Progenitor cell of endocrine pancreas (in vitro differentiated cells): ENCODE measurements around the gene SPOCD1. TPM values are rescaled to one million over a fixed set of nuclear protein-coding genes. Genes with fewer than 3 reads are reported as not detected.
"Not testable (repeated sequence)": the region's sequence is repeated elsewhere in the genome, so short reads cannot be mapped to it uniquely, and the experiment has no call there.

Experiments used
- DNase-seq: peaks from one replicate; pipeline ENCODE4 v3.0.0; 2021; ENCODE audit warnings: low spot score; ENCODE audit not compliant: unreplicated experiment
- H3K27ac Mint-ChIP-seq: 2 replicates; pipeline ENCODE4 v1.8.0; 2021; ENCODE audit warnings: mild to moderate bottlenecking, moderate library complexity, mixed read lengths
- H3K27me3 Mint-ChIP-seq: 2 replicates; pipeline ENCODE4 v1.8.0; 2021; ENCODE audit warnings: mixed read lengths
- H3K36me3 Mint-ChIP-seq: 2 replicates; pipeline ENCODE4 v1.8.0; 2022; ENCODE audit warnings: mixed read lengths; ENCODE audit not compliant: insufficient read depth
- H3K4me1 Mint-ChIP-seq: 2 replicates; pipeline ENCODE4 v1.8.0; 2021; ENCODE audit warnings: low read depth, mixed read lengths
- H3K4me3 Mint-ChIP-seq: 2 replicates; pipeline ENCODE4 v1.8.0; 2021; ENCODE audit warnings: low read depth, mild to moderate bottlenecking, moderate library complexity, mixed read lengths
- H3K9me3 Mint-ChIP-seq: 2 replicates; pipeline ENCODE4 v1.8.0; 2021; ENCODE audit warnings: low read depth, mixed read lengths
- CTCF ChIP-seq: fragments of 200-600 bp; sonication (generic); IDR thresholded peaks from one replicate; pipeline ENCODE4 v1.5.0; 2021; ENCODE audit warnings: antibody characterized with exemption, mild to moderate bottlenecking; ENCODE audit not compliant: unreplicated experiment
- total RNA-seq: library from RNA; stranded (reverse); gene quantifications from 2 replicates; pipeline ENCODE4 v1.2.1, GENCODE V29; 2021

SPOCD1 gene
- total RNA-seq, 1 donor from 2014 or later, result 0.36 TPM

- no peak for TF ChIP-seq CTCF
- Mint-ChIP-seq H3K4me3 (no peak overlapping the region), H3K36me3 (no peaks in the 10 kb centered on the region), H3K27ac (no peak overlapping the region), H3K27me3 (no peaks in the 10 kb centered on the region), H3K4me1 (no peaks in the 10 kb centered on the region), H3K9me3 (no peaks in the 10 kb centered on the region)
- no peak for DNase-seq
These were observed 2.4 kb upstream of the SPOCD1 start for GRCh38 chr1:31818206-31818605.

- H3K4me3 Mint-ChIP-seq, H3K9me3 Mint-ChIP-seq, DNase-seq, H3K27ac Mint-ChIP-seq, H3K36me3 Mint-ChIP-seq, H3K27me3 Mint-ChIP-seq, H3K4me1 Mint-ChIP-seq: not testable (repeated sequence)
These were observed 1.1 kb upstream of the SPOCD1 start for GRCh38 chr1:31816947-31817346.

- not testable (repeated sequence) for H3K27me3 Mint-ChIP-seq, H3K9me3 Mint-ChIP-seq, DNase-seq, H3K27ac Mint-ChIP-seq, H3K4me3 Mint-ChIP-seq, H3K36me3 Mint-ChIP-seq, H3K4me1 Mint-ChIP-seq
These were observed 679 bp upstream of the SPOCD1 start for GRCh38 chr1:31816501-31816900.

GRCh38 chr1:31815307-31815645, 546 bp downstream of the SPOCD1 start:
- peaks cover 5% of the 10 kb centered on the region for H3K27me3 Mint-ChIP-seq
- H3K27ac Mint-ChIP-seq, result no peak overlapping the region
- DNase-seq, result no peak
- H3K9me3 Mint-ChIP-seq, result no peaks in the 10 kb centered on the region
- TF ChIP-seq CTCF, result no peak
- no peaks in the 10 kb centered on the region for H3K4me1 Mint-ChIP-seq
- H3K36me3 Mint-ChIP-seq, result no peaks in the 10 kb centered on the region
- no peak overlapping the region for H3K4me3 Mint-ChIP-seq

DNA sequence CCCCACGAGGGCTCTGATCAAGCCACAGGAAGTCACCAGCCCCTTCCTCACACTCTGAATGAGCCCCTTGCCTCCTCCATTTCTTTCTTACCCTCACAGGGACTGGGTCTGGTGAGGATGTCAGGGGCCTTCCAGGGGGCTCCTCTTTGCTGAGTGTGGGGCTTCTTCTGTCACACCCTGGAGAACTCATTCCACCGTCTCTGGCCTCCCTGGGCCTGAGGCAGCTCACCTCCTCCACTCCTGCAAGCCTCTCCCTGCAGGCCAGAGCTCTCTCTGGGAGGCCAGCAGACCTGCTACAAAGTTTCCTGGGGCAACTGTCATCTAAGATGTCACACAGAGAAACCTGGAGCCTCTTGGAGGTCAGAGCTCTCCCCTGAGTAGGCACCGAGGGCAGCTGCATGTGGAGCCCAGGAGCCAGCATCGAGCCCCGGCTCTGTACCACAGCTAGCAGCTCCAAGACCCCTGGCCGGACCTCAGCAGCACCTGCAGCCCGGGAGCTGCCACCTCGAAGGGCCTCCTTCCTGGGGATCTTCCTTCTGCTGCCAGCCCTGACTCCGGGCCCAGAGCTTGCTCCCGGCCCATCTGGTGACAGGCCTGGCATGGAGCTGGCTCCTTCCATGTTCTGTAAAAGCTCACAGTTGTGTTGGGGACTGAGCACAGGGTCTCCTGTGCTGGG, 1.1 kb downstream of the SPOCD1 start:
- no peaks in the 10 kb centered on the region for H3K36me3 Mint-ChIP-seq
- H3K4me1 Mint-ChIP-seq, result no peaks in the 10 kb centered on the region
- no peak for DNase-seq
- peaks cover 5% of the 10 kb centered on the region for H3K27me3 Mint-ChIP-seq
- H3K9me3 Mint-ChIP-seq, result no peaks in the 10 kb centered on the region
- no peak for TF ChIP-seq CTCF
- H3K4me3 Mint-ChIP-seq, result no peak overlapping the region
- no peak overlapping the region for H3K27ac Mint-ChIP-seq

DNA sequence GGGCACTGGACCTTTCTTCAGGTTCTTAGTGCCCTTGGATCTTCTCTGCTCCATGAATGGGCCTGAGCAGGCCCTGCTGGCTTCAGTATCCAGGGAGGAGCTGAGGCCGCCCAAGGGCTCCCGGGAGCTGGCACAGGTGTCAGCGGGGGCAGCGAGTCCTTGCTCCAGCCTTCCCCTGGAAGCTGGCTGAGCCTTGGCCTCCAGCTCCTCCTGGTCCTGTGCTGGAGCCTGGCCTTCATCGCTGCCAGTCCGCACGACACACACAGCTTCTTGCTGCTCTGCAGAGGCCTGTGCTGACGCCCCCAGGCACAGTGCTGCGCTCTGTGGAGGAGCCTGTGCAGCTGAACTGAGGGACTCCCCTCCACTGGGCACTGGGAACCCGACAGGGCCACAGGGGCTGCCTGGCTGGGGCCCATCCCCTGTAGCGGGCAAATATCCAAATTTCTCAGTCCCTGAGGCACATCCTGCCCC, 1.7 kb downstream of the SPOCD1 start:
- Mint-ChIP-seq H3K4me1 (no peaks in the 10 kb centered on the region), H3K4me3 (no peak overlapping the region), H3K36me3 (no peaks in the 10 kb centered on the region), H3K9me3 (no peaks in the 10 kb centered on the region), H3K27ac (no peak overlapping the region), H3K27me3 (peaks cover 5% of the 10 kb centered on the region)
- no peak for TF ChIP-seq CTCF
- no peak for DNase-seq
